Peyer's patch (tissue), 4 donors: Measurements from ENCODE around the gene ASXL3.

Source experiments
- CTCF ChIP-seq, 6 experiments: fragments of 450-650 bp in 4 of 6; fragments of 200-600 bp in 2 of 6; sonication (generic) in 1 of 6; IDR thresholded peaks; one replicate each; pipeline ENCODE4 v1.5.1; 2017 to 2019; ENCODE audit warnings: antibody characterized with exemption in 6 of 6, mild to moderate bottlenecking in 3 of 6, moderate library complexity in 1 of 6
- POLR2A ChIP-seq, 2 donors: fragments of 450-650 bp; IDR thresholded peaks; one replicate each; pipeline ENCODE4 v1.5.1; 2017; ENCODE audit warnings: antibody characterized with exemption in 2 of 2, mild to moderate bottlenecking in 2 of 2, moderate library complexity in 2 of 2

GRCh38 chr18:33536904-33537303 is 41.1 kb upstream of the ASXL3 start:
- TF ChIP-seq CTCF (IDR thresholded peaks at IDR 0.05) (no peak), POLR2A (IDR thresholded peaks at IDR 0.05) (no peak)
